H1 (cell line): Measurements from ENCODE around the gene RNF44. TPM values are rescaled to one million over a fixed set of nuclear protein-coding genes. Genes with fewer than 3 reads are reported as not detected.
A peak's percentile ranks its signal among the peaks of the same experiment; 100 is the strongest.

Experiments
- CTCF ChIA-PET: fragments of 300-600 bp; sonication (Branson Sonifier 250); formaldehyde crosslinking; loops from one replicate; lab custom pipeline; 2021; ENCODE audit not compliant: partially characterized antibody; lab: Charles Lee
- POLR2A ChIA-PET: fragments of 300-600 bp; sonication (Branson Sonifier 250); formaldehyde crosslinking; loops from one replicate; lab custom pipeline; 2021; ENCODE audit warnings: inconsistent platforms; ENCODE audit not compliant: partially characterized antibody; lab: Charles Lee
- DNase-seq, 2 experiments: peaks; one replicate each; pipeline versions ENCODE4 v3.0.0 to v3.0.0-alpha.2; 2010 to 2022; ENCODE audit warnings: low spot score in 2 of 2, low read depth in 1 of 2, mixed read lengths in 1 of 2
- FAIRE-seq: peaks from 2 replicates; lab custom pipeline; 2011; peaks lifted over from hg19 to GRCh38; lab: Jason Lieb, UNC
- H2AFZ ChIP-seq: 2 replicates; pipeline ENCODE4 v1.8.1; 2012; ENCODE audit warnings: low read length, inconsistent platforms
- H2AK5ac ChIP-seq: 2 replicates; pipeline ENCODE4 v1.6.1; 2013; ENCODE audit warnings: low read depth, low read length
- H2BK120ac ChIP-seq: replicated peaks from 2 replicates; pipeline ENCODE3; 2013; ENCODE audit warnings: low read depth, low read length, inconsistent platforms
- H2BK12ac ChIP-seq: 2 replicates; pipeline ENCODE4 v1.6.1; 2013; ENCODE audit warnings: low read depth, low read length
- H2BK15ac ChIP-seq: 2 replicates; pipeline ENCODE4 v1.6.1; 2013; ENCODE audit warnings: low read length
- H2BK20ac ChIP-seq: 2 replicates; pipeline ENCODE4 v1.6.1; 2013; ENCODE audit warnings: low read length
- H2BK5ac ChIP-seq: 2 replicates; pipeline ENCODE4 v1.6.1; 2013; ENCODE audit warnings: low read depth, low read length
- H3K14ac ChIP-seq: 2 replicates; pipeline ENCODE4 v1.6.1; 2013; ENCODE audit warnings: inconsistent platforms; ENCODE audit not compliant: insufficient read length
- H3K18ac ChIP-seq: 2 replicates; pipeline ENCODE4 v1.6.1; 2013; ENCODE audit warnings: low read length; ENCODE audit errors: extremely low read depth
- H3K23ac ChIP-seq: 2 replicates; pipeline ENCODE4 v1.6.1; 2013; ENCODE audit warnings: inconsistent platforms; ENCODE audit not compliant: insufficient read length
- H3K23me2 ChIP-seq: 2 replicates; pipeline ENCODE4 v1.6.1; 2013; ENCODE audit warnings: low read depth, low read length
- H3K27ac ChIP-seq: 2 replicates; pipeline ENCODE4 v1.6.1; 2011; ENCODE audit warnings: low read depth, low read length, inconsistent platforms
- H3K27me3 ChIP-seq, 4 experiments: replicated peaks in 1 of 4; 1 replicate in 1 of 4; 2 replicates in 3 of 4; pipeline versions ENCODE4 v1.6.1 to v1.8.1; 2011 to 2013; ENCODE audit warnings: low read length in 3 of 4, mild to moderate bottlenecking in 3 of 4, inconsistent platforms in 2 of 4, mixed read lengths in 2 of 4, moderate library complexity in 1 of 4; ENCODE audit not compliant: control insufficient read depth in 3 of 4, insufficient read depth in 3 of 4; ENCODE audit errors: extremely low read depth in 1 of 4
- H3K36me3 ChIP-seq, 4 experiments: 2 replicates each; pipeline versions ENCODE4 v1.6.1 to v1.8.1; 2011 to 2013; ENCODE audit warnings: mild to moderate bottlenecking in 4 of 4, low read length in 3 of 4, moderate library complexity in 2 of 4, control low read depth in 1 of 4, inconsistent platforms in 1 of 4; ENCODE audit not compliant: insufficient read depth in 4 of 4, control insufficient read depth in 2 of 4
- H3K4ac ChIP-seq: replicated peaks from 2 replicates; pipeline ENCODE3; 2013; ENCODE audit warnings: low read length, low read depth, mixed read lengths, inconsistent platforms; ENCODE audit not compliant: insufficient read length
- H3K4me1 ChIP-seq, 4 experiments: replicated peaks in 1 of 4; 1 replicate in 1 of 4; 2 replicates in 3 of 4; pipeline versions ENCODE4 v1.6.1 to v1.8.1; 2011 to 2013; ENCODE audit warnings: low read length in 3 of 4, inconsistent platforms in 2 of 4, mixed read lengths in 1 of 4; ENCODE audit not compliant: insufficient read depth in 4 of 4, control insufficient read depth in 3 of 4
- H3K4me2 ChIP-seq, 2 experiments: 2 replicates each; pipeline versions ENCODE4 v1.6.1 to v1.8.1; 2011 to 2013; ENCODE audit warnings: low read depth in 2 of 2, low read length in 2 of 2, control low read depth in 1 of 2, inconsistent platforms in 1 of 2, mild to moderate bottlenecking in 1 of 2; ENCODE audit not compliant: insufficient read depth in 1 of 2
- H3K4me3 ChIP-seq, 4 experiments: fragments of 200-600, 300-600 bp in 1 of 4; sonication (generic), shearing (Covaris generic), sonication (Bioruptor Twin) in 1 of 4; 2 replicates each; pipeline versions ENCODE4 v1.5.1 to v1.8.1; 2011 to 2016; ENCODE audit warnings: low read length in 4 of 4, low read depth in 3 of 4, control low read depth in 2 of 4, inconsistent platforms in 2 of 4, mild to moderate bottlenecking in 2 of 4, mixed read lengths in 1 of 4, moderate library complexity in 1 of 4; ENCODE audit not compliant: insufficient read depth in 2 of 4; ENCODE audit errors: extremely low read depth in 1 of 4
- H3K56ac ChIP-seq: replicated peaks from 2 replicates; pipeline ENCODE3; 2013; ENCODE audit warnings: low read depth, mild to moderate bottlenecking, mixed read lengths, low read length, inconsistent platforms; ENCODE audit not compliant: insufficient read length
- H3K79me1 ChIP-seq: 2 replicates; pipeline ENCODE4 v1.6.1; 2013; ENCODE audit warnings: low read depth, low read length, control low read depth
- H3K79me2 ChIP-seq, 2 experiments: 2 replicates each; pipeline versions ENCODE4 v1.6.1 to v1.8.1; 2012 to 2013; ENCODE audit warnings: low read length in 2 of 2, mild to moderate bottlenecking in 2 of 2, inconsistent platforms in 1 of 2; ENCODE audit not compliant: insufficient read depth in 2 of 2, control insufficient read depth in 1 of 2
- H3K9ac ChIP-seq, 4 experiments: replicated peaks in 1 of 4; 1 replicate in 1 of 4; 2 replicates in 3 of 4; pipeline versions ENCODE4 v1.6.1 to v1.8.1; 2011 to 2013; ENCODE audit warnings: low read depth in 3 of 4, low read length in 3 of 4, control low read depth in 2 of 4, mild to moderate bottlenecking in 2 of 4, moderate library complexity in 2 of 4, inconsistent platforms in 1 of 4; ENCODE audit errors: extremely low read depth in 1 of 4
- H3K9me3 ChIP-seq, 2 experiments: 2 replicates each; pipeline versions ENCODE4 v1.6.1 to v1.8.1; 2012 to 2013; ENCODE audit warnings: mild to moderate bottlenecking in 2 of 2, moderate library complexity in 2 of 2, control low read depth in 1 of 2, inconsistent platforms in 1 of 2, low read depth in 1 of 2, low read length in 1 of 2, mixed read lengths in 1 of 2; ENCODE audit not compliant: insufficient read depth in 2 of 2
- H4K20me1 ChIP-seq, 2 experiments: replicated peaks in 1 of 2; 2 replicates each; pipeline versions ENCODE3 to v1.8.1; 2011 to 2013; ENCODE audit warnings: inconsistent platforms in 2 of 2, low read length in 2 of 2, mild to moderate bottlenecking in 1 of 2; ENCODE audit not compliant: insufficient read depth in 2 of 2, control insufficient read depth in 1 of 2
- H4K5ac ChIP-seq: 2 replicates; pipeline ENCODE4 v1.6.1; 2013; ENCODE audit warnings: low read length, low read depth, mixed read lengths, inconsistent platforms; ENCODE audit not compliant: insufficient read length
- H4K8ac ChIP-seq: 2 replicates; pipeline ENCODE4 v1.8.0; 2013; ENCODE audit warnings: mild to moderate bottlenecking, moderate library complexity, low read length, inconsistent platforms; ENCODE audit not compliant: insufficient read depth; ENCODE audit errors: extremely low read depth
- H4K91ac ChIP-seq: replicated peaks from 2 replicates; pipeline ENCODE3; 2013; ENCODE audit warnings: low read length, mixed read lengths, inconsistent platforms; ENCODE audit not compliant: insufficient read length
- CTBP2 ChIP-seq: IDR thresholded peaks from 2 replicates; pipeline ENCODE4 v1.7.0; 2011; ENCODE audit warnings: borderline replicate concordance, mild to moderate bottlenecking, moderate library complexity, mixed read lengths, low read length; ENCODE audit not compliant: insufficient read depth, insufficient read length
- GABPA ChIP-seq: IDR thresholded peaks from 2 replicates; pipeline ENCODE4 v1.6.1; 2011; ENCODE audit warnings: mild to moderate bottlenecking, low read length, moderate library complexity, borderline replicate concordance; ENCODE audit not compliant: insufficient read depth
- POLR2AphosphoS5 ChIP-seq: IDR thresholded peaks from 2 replicates; pipeline ENCODE4 v1.6.1; 2011; ENCODE audit warnings: low read depth, low read length
- RAD21 ChIP-seq, 2 experiments: IDR thresholded peaks in 1 of 2; conservative IDR thresholded peaks in 1 of 2; 2 replicates each; pipeline ENCODE4 v1.6.1; 2011; ENCODE audit warnings: low read depth in 2 of 2, low read length in 2 of 2, improper control_type of control experiment in 1 of 2, inconsistent platforms in 1 of 2, mild to moderate bottlenecking in 1 of 2, moderate library complexity in 1 of 2
- SAP30 ChIP-seq: fragments of 300-600 bp; sonication (generic); IDR thresholded peaks from 2 replicates; pipeline ENCODE4 v1.7.1; 2012; ENCODE audit warnings: low read length, moderate library complexity, mild to moderate bottlenecking, inconsistent platforms; ENCODE audit not compliant: insufficient read depth, insufficient replicate concordance
- TCF12 ChIP-seq: IDR thresholded peaks from 2 replicates; pipeline ENCODE4 v1.6.1; 2011; ENCODE audit warnings: low read depth, mild to moderate bottlenecking, low read length
- WGBS, 2 experiments: shearing (Covaris generic) in 1 of 2; methylation state at CpG; one replicate each; pipeline versions ENCODE4 v1.1.6 to v1.1.7; 2013 to 2015; ENCODE audit warnings: low lambda C conversion rate in 2 of 2, mixed read lengths in 2 of 2, inconsistent platforms in 1 of 2, low coverage in 1 of 2, missing lambda C conversion rate in 1 of 2; ENCODE audit not compliant: insufficient replicate concordance in 2 of 2, insufficient coverage in 1 of 2, insufficient read length in 1 of 2; ENCODE audit errors: extremely low coverage in 1 of 2, missing lambda C conversion rate in 1 of 2; 5-methylcytosine and 5-hydroxymethylcytosine counted together
- polyA plus RNA-seq, 7 experiments: library from polyadenylated mRNA; depleted of rRNA in 3 of 7; stranded (reverse) in 5 of 7; unstranded in 2 of 7; fragments of >200 nt in 5 of 7; fragments of 200-250 nt in 2 of 7; gene quantifications; 1 replicate in 5 of 7; 2 replicates in 1 of 7; 4 replicates in 1 of 7; pipeline versions ENCODE4 v1.2.1 to v1.2.3, GENCODE V29; 2011 to 2013; ENCODE audit warnings: missing spikeins in 2 of 7, mixed read lengths in 2 of 7
- total RNA-seq: library from RNA; stranded (reverse); fragmentation: NEBNext Ultra II Directional; extraction: Animal tissue kit (Norgen Biotek cat#: 25700); gene quantifications from 2 replicates; pipeline ENCODE4 v1.2.1, GENCODE V29; 2021
- TF ChIP-seq, protein P1 (sequence below): IDR thresholded peaks from 2 replicates; pipeline ENCODE4 v1.6.1; 2012; ENCODE audit warnings: inconsistent platforms
- TF ChIP-seq, protein P2 (sequence below): IDR thresholded peaks from 2 replicates; pipeline ENCODE4 v1.6.1; 2012; ENCODE audit warnings: inconsistent platforms
- TF ChIP-seq, protein P3 (sequence below): IDR thresholded peaks from 2 replicates; pipeline ENCODE4 v1.6.1; 2012; ENCODE audit warnings: low read length, inconsistent platforms

Gene RNF44
- total and polyA plus RNA-seq, 2 of the 8 experiments (the other 6 are each of a cell fraction or from before 2014, with no cell fraction given), result 54.7 to 164 TPM

DNA sequence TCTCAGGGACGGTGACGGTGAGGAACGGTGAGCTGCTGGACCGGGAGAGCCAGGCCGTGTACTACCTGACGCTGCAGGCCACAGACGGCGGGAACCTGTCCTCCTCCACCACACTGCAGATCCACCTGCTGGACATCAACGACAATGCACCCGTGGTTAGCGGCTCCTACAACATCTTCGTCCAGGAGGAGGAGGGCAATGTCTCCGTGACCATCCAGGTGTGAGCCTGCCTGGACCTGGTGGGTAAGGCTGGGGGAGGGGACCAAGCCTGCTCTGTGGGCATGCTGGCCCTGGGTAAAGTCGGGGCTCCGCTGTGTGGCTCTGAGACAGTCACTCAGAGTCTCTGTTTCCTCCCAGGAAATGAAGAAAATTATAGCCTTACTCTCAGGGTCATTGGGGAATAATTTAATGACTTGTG, 41.2 kb upstream of the RNF44 start:
- Histone ChIP-seq H2AK5ac (no peak overlapping the region), H3K36me3 (no peaks in the 10 kb centered on the region), H4K91ac (no peak overlapping the region), H2BK12ac (no peak overlapping the region), H4K20me1 (no peaks in the 10 kb centered on the region), H3K79me2 (no peaks in the 10 kb centered on the region), H3K9me3 (no peaks in the 10 kb centered on the region), H3K56ac (no peak overlapping the region), H3K18ac (no peak overlapping the region), H3K4ac (no peak overlapping the region), H4K5ac (no peak overlapping the region), H3K4me2 (no peak overlapping the region), H3K79me1 (no peaks in the 10 kb centered on the region), H3K27me3 (no peaks in the 10 kb centered on the region; a peak in 1 of 7 replicates), H2BK5ac (no peak overlapping the region), H3K14ac (no peak overlapping the region), H2AFZ (peak overlapping the region; percentile 3; the same call in 1 of the 2 replicates), H3K23ac (no peak overlapping the region), H2BK20ac (no peak overlapping the region), H3K9ac (no peak overlapping the region), H3K27ac (no peak overlapping the region), H3K23me2 (no peaks in the 10 kb centered on the region), H3K4me1 (peaks cover 0 to 2% (median under 1%) of the 10 kb centered on the region in 4 experiments; a peak in 1 of 7 replicates), H2BK120ac (no peak overlapping the region), H2BK15ac (no peak overlapping the region), H4K8ac (no peak overlapping the region), H3K4me3 (no peak overlapping the region)
- CTCF ChIA-PET, result interaction anchor here (0.5 to 4.2 kb wide), 33 partner anchors 8 to 268 kb away, joined by 3 to 27 read pairs (median 5); partner anchors contain the start of genes CDHR2, EIF4E1B, RNF44 and SNCB
- DNase-seq (peak in 1 of 2 experiments; percentile 85), FAIRE-seq (peak; percentile 99)
- POLR2A ChIA-PET, result interaction anchor here (0.9 to 1.7 kb wide), 5 partner anchors 19 to 190 kb away, joined by 3 to 4 read pairs (median 4); partner anchors contain the start of genes HIGD2A, NOP16 and RNF44
- 26% methylated on average over 15 of the region's 15 CpGs; no CpG with 5 or more reads in 1 of the 2 experiments for WGBS, 2 experiments
- TF ChIP-seq RAD21 (IDR thresholded peaks at IDR 0.05 in 1 of 2, conservative IDR thresholded peaks at IDR 0.05 in 1 of 2; ENCODE audit: low read depth in 2 of 2, low read length in 2 of 2), result peak; percentile 62 to 69
- TF ChIP-seq, protein P1, sequence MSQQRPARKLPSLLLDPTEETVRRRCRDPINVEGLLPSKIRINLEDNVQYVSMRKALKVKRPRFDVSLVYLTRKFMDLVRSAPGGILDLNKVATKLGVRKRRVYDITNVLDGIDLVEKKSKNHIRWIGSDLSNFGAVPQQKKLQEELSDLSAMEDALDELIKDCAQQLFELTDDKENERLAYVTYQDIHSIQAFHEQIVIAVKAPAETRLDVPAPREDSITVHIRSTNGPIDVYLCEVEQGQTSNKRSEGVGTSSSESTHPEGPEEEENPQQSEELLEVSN, result peak; percentile 97
- TF ChIP-seq, protein P2, sequence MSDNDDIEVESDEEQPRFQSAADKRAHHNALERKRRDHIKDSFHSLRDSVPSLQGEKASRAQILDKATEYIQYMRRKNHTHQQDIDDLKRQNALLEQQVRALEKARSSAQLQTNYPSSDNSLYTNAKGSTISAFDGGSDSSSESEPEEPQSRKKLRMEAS, result peak; percentile 95
- TF ChIP-seq SAP30, result no peak
- TF ChIP-seq GABPA, result peak; percentile 49; the same call in 1 of the 2 replicates
- TF ChIP-seq CTBP2, result no peak
- TF ChIP-seq, protein P3, sequence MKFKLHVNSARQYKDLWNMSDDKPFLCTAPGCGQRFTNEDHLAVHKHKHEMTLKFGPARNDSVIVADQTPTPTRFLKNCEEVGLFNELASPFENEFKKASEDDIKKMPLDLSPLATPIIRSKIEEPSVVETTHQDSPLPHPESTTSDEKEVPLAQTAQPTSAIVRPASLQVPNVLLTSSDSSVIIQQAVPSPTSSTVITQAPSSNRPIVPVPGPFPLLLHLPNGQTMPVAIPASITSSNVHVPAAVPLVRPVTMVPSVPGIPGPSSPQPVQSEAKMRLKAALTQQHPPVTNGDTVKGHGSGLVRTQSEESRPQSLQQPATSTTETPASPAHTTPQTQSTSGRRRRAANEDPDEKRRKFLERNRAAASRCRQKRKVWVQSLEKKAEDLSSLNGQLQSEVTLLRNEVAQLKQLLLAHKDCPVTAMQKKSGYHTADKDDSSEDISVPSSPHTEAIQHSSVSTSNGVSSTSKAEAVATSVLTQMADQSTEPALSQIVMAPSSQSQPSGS, result no peak
- TF ChIP-seq POLR2AphosphoS5, result peak; percentile 17; the same call in 1 of the 2 replicates
- no peak; the same call in 1 of the 2 replicates for TF ChIP-seq TCF12
